GM06990 (cell line): ENCODE results near the gene GRK3.

ENCODE experiments used
- DNase-seq: peaks from one replicate; pipeline ENCODE4 v3.0.0-alpha.2; 2011; ENCODE audit not compliant: insufficient read length; ENCODE audit errors: extremely low read depth
- H3K27me3 ChIP-seq: replicated peaks from 2 replicates; pipeline ENCODE4 v1.6.0; 2011; ENCODE audit warnings: low read length; ENCODE audit not compliant: control insufficient read depth, insufficient read depth
- H3K36me3 ChIP-seq: 2 replicates; pipeline ENCODE4 v1.5.1; 2011; ENCODE audit warnings: low read length; ENCODE audit not compliant: control insufficient read depth, insufficient read depth
- H3K4me3 ChIP-seq: replicated peaks from 2 replicates; pipeline ENCODE4 v1.5.1; 2011; ENCODE audit warnings: low read depth, mild to moderate bottlenecking, control low read depth, low read length
- TF ChIP-seq, protein P1 (sequence below): IDR thresholded peaks from 2 replicates; pipeline ENCODE4 v1.5.1; 2011; ENCODE audit warnings: low read length, control low read depth, mild to moderate bottlenecking, inconsistent platforms; ENCODE audit not compliant: insufficient read depth, poor library complexity, severe bottlenecking

The GRK3 gene

DNA sequence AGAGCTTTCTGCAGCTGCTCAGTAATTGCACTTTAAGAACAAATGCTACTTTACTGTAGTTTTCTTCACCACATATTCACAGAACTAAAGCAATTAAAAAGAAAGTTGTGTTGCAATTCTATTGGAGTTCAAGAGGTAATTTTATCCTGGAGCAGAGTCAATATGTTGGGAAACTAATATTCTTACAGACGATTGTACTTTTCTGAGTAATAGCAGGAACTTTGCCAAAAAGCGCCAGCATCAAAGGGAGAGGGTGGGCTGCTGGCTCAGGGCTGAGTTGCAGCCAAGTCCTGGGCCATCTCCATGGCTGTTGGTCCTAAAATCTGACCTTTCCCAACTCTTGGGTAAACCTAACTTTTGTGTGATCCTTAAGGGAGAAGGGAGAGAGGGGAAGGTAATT lies 104.0 kb downstream of the GRK3 start:
- Histone ChIP-seq H3K4me3 (no peak overlapping the region), H3K36me3 (peaks cover 2% of the 10 kb centered on the region), H3K27me3 (no peaks in the 10 kb centered on the region)
- DNase-seq, result no peak
- TF ChIP-seq, protein P1, sequence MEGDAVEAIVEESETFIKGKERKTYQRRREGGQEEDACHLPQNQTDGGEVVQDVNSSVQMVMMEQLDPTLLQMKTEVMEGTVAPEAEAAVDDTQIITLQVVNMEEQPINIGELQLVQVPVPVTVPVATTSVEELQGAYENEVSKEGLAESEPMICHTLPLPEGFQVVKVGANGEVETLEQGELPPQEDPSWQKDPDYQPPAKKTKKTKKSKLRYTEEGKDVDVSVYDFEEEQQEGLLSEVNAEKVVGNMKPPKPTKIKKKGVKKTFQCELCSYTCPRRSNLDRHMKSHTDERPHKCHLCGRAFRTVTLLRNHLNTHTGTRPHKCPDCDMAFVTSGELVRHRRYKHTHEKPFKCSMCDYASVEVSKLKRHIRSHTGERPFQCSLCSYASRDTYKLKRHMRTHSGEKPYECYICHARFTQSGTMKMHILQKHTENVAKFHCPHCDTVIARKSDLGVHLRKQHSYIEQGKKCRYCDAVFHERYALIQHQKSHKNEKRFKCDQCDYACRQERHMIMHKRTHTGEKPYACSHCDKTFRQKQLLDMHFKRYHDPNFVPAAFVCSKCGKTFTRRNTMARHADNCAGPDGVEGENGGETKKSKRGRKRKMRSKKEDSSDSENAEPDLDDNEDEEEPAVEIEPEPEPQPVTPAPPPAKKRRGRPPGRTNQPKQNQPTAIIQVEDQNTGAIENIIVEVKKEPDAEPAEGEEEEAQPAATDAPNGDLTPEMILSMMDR, result no peak

DNA sequence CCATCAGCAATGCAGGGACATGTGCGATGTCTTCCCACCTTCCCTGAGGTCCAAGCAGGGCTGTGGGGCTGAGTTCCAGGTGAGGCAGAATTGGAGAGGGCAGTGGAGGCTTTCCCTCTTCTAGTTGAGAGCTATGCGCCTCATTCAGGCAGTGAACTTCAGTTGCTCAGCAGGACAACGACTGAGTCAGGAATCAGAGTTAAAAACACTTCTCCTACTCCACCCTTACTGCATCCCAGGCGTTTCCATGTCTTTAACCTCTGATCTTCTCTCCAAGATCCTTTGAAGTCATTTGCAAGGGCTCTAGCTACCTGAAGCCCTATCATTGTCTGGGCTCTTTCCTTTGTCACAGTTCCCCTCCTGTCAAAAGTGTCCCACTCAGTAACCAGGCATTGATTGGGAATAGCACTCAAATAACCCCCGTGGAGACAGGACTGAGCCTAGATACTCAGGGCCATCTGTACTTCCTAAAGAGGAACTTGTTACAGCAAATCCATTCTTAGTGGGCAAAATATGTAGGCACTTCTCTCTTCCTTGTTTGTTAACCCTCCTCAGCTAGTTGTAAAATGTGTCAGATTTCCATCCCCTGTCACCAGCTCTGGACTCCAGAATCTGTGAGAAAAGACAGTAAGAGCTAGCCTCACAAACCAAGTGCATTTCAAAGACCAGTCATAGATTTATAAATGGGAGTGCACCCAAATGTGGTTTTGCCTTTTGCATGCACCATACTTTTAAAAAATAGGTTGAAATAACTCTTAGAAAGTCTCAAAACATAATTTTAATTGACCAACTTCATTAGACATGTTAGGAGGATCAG lies 105.0 kb downstream of the GRK3 start:
- DNase-seq, result no peak
- Histone ChIP-seq H3K27me3 (no peaks in the 10 kb centered on the region), H3K36me3 (peaks cover 2% of the 10 kb centered on the region), H3K4me3 (no peak overlapping the region)
- TF ChIP-seq, protein P1, result no peak

DNA sequence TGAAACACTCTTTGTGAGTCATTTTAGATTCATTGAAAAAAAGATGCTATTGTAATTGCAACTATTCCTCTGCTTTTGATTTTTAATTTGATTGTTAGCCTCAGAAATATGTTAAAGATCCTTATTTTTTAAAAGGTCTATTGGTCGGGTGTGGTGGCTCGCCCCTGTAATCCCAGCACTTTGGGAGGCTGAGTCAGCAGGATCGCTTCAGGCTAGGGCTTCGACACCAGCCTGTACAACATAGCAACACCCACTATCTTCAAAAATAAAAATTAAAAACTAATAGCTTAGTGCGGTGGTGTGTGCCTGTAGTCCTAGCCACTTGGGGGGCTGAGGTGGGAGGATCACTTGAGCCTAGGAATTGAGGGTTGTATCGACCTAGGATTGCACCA lies 105.6 kb downstream of the GRK3 start:
- H3K4me3 ChIP-seq, result no peak overlapping the region
- DNase-seq, result no peak
- no peaks in the 10 kb centered on the region for H3K27me3 ChIP-seq
- peaks cover 2% of the 10 kb centered on the region for H3K36me3 ChIP-seq
- TF ChIP-seq, protein P1, result no peak

DNA sequence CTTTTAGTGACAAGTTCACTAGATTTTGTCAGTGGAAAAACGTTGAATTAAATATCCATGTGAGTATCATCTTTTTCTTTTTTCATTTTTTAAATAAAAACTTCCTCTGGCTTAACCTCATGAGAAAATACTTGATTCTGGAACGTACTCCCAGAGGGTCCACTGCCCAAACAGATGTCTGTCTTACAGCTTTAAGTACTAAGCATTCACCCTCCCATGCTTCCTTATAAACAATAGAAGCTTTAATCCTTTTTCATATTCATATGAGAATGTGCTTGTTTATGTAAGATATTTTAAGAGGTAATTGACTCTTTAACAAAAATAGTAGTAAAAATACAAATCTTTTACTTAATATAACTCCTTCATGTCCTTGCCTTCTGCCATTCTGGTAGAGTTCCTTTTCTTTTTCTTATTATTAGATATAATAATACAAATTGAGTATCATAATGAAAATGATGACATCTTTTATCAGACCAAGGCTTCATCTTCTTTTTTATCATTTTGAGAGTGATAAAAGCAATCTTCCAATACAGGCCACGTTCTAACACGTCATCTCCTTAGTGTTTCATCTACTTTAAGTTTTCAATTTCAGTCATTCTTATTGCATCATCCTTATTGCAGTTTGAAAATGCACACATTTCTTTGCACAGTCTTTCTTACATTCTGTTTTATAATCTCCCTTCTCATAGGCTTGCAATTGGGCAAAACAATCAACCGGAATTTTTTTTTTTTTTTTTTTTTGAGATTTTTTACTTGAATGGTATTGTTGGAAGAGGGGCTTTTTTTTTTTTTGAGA lies 108.0 kb downstream of the GRK3 start:
- TF ChIP-seq, protein P1, result no peak
- H3K4me3 ChIP-seq, result no peak overlapping the region
- H3K36me3 ChIP-seq, result peaks cover 4% of the 10 kb centered on the region
- DNase-seq, result no peak
- H3K27me3 ChIP-seq, result no peaks in the 10 kb centered on the region

DNA sequence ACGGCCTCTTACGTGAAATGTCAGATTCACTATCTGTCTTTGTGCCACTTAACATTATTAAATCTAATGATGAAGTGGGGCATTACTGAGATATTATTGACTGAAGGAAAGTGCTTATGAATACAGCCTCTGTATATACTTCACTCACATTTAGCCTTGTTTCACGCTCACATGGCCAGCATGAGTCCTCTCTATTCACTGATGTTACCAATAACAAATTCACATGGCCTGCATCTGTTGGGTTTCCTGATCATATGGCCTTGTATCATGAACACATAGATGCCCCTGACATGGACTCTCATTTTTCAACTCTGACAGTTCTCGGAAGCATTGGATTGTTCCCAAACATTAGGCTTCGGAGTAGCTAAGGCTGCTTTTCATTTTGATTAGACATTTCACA lies 109.2 kb downstream of the GRK3 start:
- H3K27me3 ChIP-seq, result no peaks in the 10 kb centered on the region
- TF ChIP-seq, protein P1, result no peak
- no peak for DNase-seq
- peaks cover 4% of the 10 kb centered on the region for H3K36me3 ChIP-seq
- no peak overlapping the region for H3K4me3 ChIP-seq
